K562 (cell line): Measurements from ENCODE around the gene USB1. TPM values are rescaled to one million over a fixed set of nuclear protein-coding genes. Genes with fewer than 3 reads are reported as not detected.

Experiments used
- CBFB ChIP-seq: sonication (generic); formaldehyde crosslinking; IDR thresholded peaks from 2 replicates; pipeline ENCODE4 v1.4.0; 2020; ENCODE audit warnings: mild to moderate bottlenecking, missing genetic modification reagents
- CHD4 ChIP-seq: fragments of 200-600 bp; sonication (generic); IDR thresholded peaks from 3 replicates; pipeline ENCODE4 v1.6.1; 2012; ENCODE audit warnings: low read depth, mild to moderate bottlenecking, mixed read lengths, low read length, inconsistent platforms; ENCODE audit not compliant: insufficient read depth, insufficient replicate concordance, poor library complexity, severe bottlenecking
- CTCFL ChIP-seq: IDR thresholded peaks from 2 replicates; pipeline ENCODE4 v1.6.1; 2011; ENCODE audit warnings: borderline replicate concordance, low read depth, mild to moderate bottlenecking, moderate library complexity, low read length; ENCODE audit not compliant: insufficient read depth, poor library complexity, severe bottlenecking
- ESRRA ChIP-seq: fragments of 450-650 bp; IDR thresholded peaks from 2 replicates; pipeline ENCODE4 v1.6.1; 2014; ENCODE audit warnings: low read depth, mild to moderate bottlenecking, moderate library complexity, borderline replicate concordance
- HMGN3 ChIP-seq: IDR thresholded peaks from 2 replicates; pipeline ENCODE4 v1.6.1; 2011; ENCODE audit warnings: borderline replicate concordance, low read depth, mild to moderate bottlenecking, mixed read lengths, low read length; ENCODE audit not compliant: insufficient read length; ENCODE audit errors: extremely low read depth
- HNRNPL ChIP-seq: fragments of 200-400 bp; formaldehyde crosslinking; IDR thresholded peaks from 2 replicates; pipeline ENCODE4 v1.6.1; 2017; ENCODE audit warnings: low read depth, mild to moderate bottlenecking, low read length
- LCOR ChIP-seq: sonication (generic); formaldehyde crosslinking; IDR thresholded peaks from 2 replicates; pipeline ENCODE4 v1.8.0; 2022; ENCODE audit warnings: mild to moderate bottlenecking, missing genetic modification reagents
- MAZ ChIP-seq, 2 experiments: fragments of 450-650 bp in 1 of 2; sonication (generic) in 1 of 2; formaldehyde crosslinking; IDR thresholded peaks in 1 of 2; conservative IDR thresholded peaks in 1 of 2; 2 replicates each; pipeline versions ENCODE4 v1.4.0 to v1.5.0; 2020; ENCODE audit warnings: mild to moderate bottlenecking in 1 of 2, missing genetic modification reagents in 1 of 2
- MNT ChIP-seq, 2 experiments: fragments of 450-650 bp; conservative IDR thresholded peaks; 2 replicates each; pipeline ENCODE4 v1.6.1; 2017; ENCODE audit warnings: mild to moderate bottlenecking in 2 of 2, moderate library complexity in 2 of 2
- MYBL2 ChIP-seq, 2 experiments: fragments of 450-650 bp in 1 of 2; sonication (generic) in 1 of 2; formaldehyde crosslinking in 1 of 2; IDR thresholded peaks; 2 replicates each; pipeline versions ENCODE4 v1.6.1 to v1.8.1; 2017 to 2022; ENCODE audit warnings: borderline replicate concordance in 1 of 2, inconsistent platforms in 1 of 2, low read depth in 1 of 2, mild to moderate bottlenecking in 1 of 2, missing genetic modification reagents in 1 of 2, moderate library complexity in 1 of 2
- NBN ChIP-seq: fragments of 450-650 bp; IDR thresholded peaks from 2 replicates; pipeline ENCODE4 v1.6.1; 2016; ENCODE audit warnings: low read depth, mild to moderate bottlenecking
- PRPF4 ChIP-seq: fragments of 200-400 bp; formaldehyde crosslinking; IDR thresholded peaks from one replicate; pipeline ENCODE4 v1.6.1; 2017; ENCODE audit warnings: low read length, low read depth, mild to moderate bottlenecking; ENCODE audit not compliant: insufficient read depth, poor library complexity, severe bottlenecking
- RFX7 ChIP-seq: fragments of 250-450 bp; sonication (Bioruptor Pico); IDR thresholded peaks from 2 replicates; pipeline ENCODE4 v1.5.1; 2021; ENCODE audit warnings: mild to moderate bottlenecking
- TAF1 ChIP-seq: IDR thresholded peaks from 2 replicates; pipeline ENCODE4 v1.6.1; 2011; ENCODE audit warnings: mild to moderate bottlenecking, low read length, moderate library complexity; ENCODE audit not compliant: insufficient read depth, control insufficient read depth, severe bottlenecking; ENCODE audit errors: extremely low read depth
- TBP ChIP-seq: optimal IDR thresholded peaks from 2 replicates; pipeline ENCODE3; 2011; ENCODE audit warnings: low read depth, low read length, improper control_type of control experiment
- TRIM28 ChIP-seq: fragments of 450-650 bp; IDR thresholded peaks from 2 replicates; pipeline ENCODE4 v1.6.1; 2017
- ZBED1 ChIP-seq: IDR thresholded peaks from 2 replicates; pipeline ENCODE4 v1.6.1; 2014
- ZFX ChIP-seq: sonication (generic); formaldehyde crosslinking; IDR thresholded peaks from 2 replicates; pipeline ENCODE4 v1.8.0; 2022; ENCODE audit warnings: mild to moderate bottlenecking, missing genetic modification reagents, moderate library complexity
- ZNF124 ChIP-seq: sonication (generic); formaldehyde crosslinking; IDR thresholded peaks from 2 replicates; pipeline ENCODE4 v1.8.1; 2022; ENCODE audit warnings: missing genetic modification reagents
- ZNF133 ChIP-seq: fragments of 250-450 bp; sonication (Bioruptor Pico); IDR thresholded peaks from 2 replicates; pipeline ENCODE4 v1.4.0; 2020; ENCODE audit warnings: mild to moderate bottlenecking
- ZNF232 ChIP-seq: sonication (generic); formaldehyde crosslinking; IDR thresholded peaks from 2 replicates; pipeline ENCODE4 v1.8.0; 2022; ENCODE audit warnings: mild to moderate bottlenecking, missing genetic modification reagents
- polyA plus RNA-seq, 8 experiments: library from polyadenylated mRNA; depleted of rRNA in 4 of 8; stranded (reverse) in 5 of 8; unstranded in 3 of 8; fragments of >200 nt; fragmentation: Nextera tagmentation in 2 of 8; fragmentation: Illumina TruSeq in 1 of 8; extraction: Ambion mirVana in 2 of 8; extraction: Trizol in 1 of 8; gene quantifications; 2 replicates each; pipeline versions ENCODE4 v1.2.1 to v1.2.3, GENCODE V29; 2011 to 2014; ENCODE audit warnings: inconsistent platforms in 1 of 8, missing spikeins in 1 of 8
- total RNA-seq, 7 experiments: library from RNA; depleted of rRNA in 6 of 7; stranded (reverse); fragments of >200 nt in 6 of 7; fragmentation: Illumina TruSeq in 2 of 7; extraction: Trizol in 2 of 7; gene quantifications; 2 replicates each; pipeline versions ENCODE4 v1.2.1 to v1.2.3, GENCODE V29; 2011 to 2021; ENCODE audit warnings: low replicate concordance in 1 of 7
- TF ChIP-seq, protein P1 (sequence below): fragments of 450-650 bp; IDR thresholded peaks from 2 replicates; pipeline ENCODE4 v1.6.1; 2017; ENCODE audit warnings: mild to moderate bottlenecking, moderate library complexity

The USB1 gene
- total and polyA plus RNA-seq, 9 of the 15 experiments (the other 6 are each of a cell fraction or from before 2014, with no cell fraction given): 11.6 to 73.6 (median 19.4) TPM

DNA sequence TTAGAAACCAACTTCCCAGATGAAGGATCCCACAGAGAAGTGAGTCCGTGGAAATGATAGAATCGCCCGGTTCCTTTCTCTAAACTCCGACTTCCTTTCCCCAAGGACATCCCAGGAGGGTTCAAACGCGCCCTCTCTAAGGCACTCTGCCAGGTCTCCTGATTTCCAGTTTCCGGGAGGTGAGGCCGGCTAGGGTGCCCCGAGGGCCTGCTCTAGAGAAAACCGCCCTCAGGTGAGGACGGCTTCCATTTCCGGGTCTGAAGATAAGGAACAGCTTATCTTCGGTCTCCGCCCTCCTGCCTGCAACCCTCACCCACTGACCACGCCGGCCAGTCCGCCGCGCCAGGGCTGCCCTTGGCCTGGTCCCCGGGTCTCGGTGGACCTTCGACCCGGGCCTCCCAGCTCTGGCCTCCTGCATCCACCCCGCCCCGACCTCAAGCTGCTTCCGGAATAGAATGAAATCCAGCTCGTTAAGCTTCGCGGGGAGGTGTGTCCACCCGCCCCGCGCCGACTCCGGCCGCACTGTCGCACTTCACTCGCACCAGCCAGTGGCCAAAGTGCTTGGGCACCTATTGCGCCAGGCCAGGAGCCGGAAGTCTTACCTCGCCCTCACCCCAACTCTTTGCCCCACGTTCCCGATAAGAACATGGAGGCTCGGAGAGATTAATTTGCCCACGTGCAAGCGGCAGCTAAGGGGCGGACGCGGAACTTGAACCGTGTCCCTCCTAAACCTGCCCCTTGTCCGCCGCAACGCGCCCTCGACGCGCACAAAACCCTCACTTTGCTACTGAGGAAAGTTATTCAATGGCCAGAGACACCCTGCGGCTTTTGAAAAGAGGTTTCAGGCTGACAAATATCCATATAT, 23.5 kb downstream of the USB1 start (continued):
- TF ChIP-seq ZFX (CRISPR knock-in tag): peak; percentile 76
- peak; percentile 55; the same call in 1 of the 2 replicates for TF ChIP-seq LCOR (CRISPR knock-in tag)
- TF ChIP-seq RFX7 (CRISPR knock-in tag): no peak
- TF ChIP-seq NBN: no peak
- no peak for TF ChIP-seq TRIM28
- TF ChIP-seq ZNF124 (CRISPR knock-in tag): no peak
- no peak for TF ChIP-seq ESRRA
- no peak for TF ChIP-seq ZNF232
- no peak for TF ChIP-seq CHD4
- TF ChIP-seq CBFB (CRISPR knock-in tag): no peak
- no peak for TF ChIP-seq CTCFL
- TF ChIP-seq TAF1: no peak
- TF ChIP-seq TBP: peak; percentile 12
- TF ChIP-seq ZBED1: 0 out of 2 replicates have a peak, but pooled peaks have one; percentile 11
- 0 out of 4 replicates have a peak, but pooled peaks of 1 of the 2 experiments have one; percentile 17 for TF ChIP-seq MAZ (CRISPR knock-in tag; conservative IDR thresholded peaks at IDR 0.05 in 1 of 2, IDR thresholded peaks at IDR 0.05 in 1 of 2)
- TF ChIP-seq HNRNPL: 0 out of 2 replicates have a peak, but pooled peaks have one; percentile 30
- no peak for TF ChIP-seq HMGN3
- no peak for TF ChIP-seq MYBL2 (IDR thresholded peaks at IDR 0.05; ENCODE audit: low read depth)
- TF ChIP-seq MYBL2 (CRISPR knock-in tag; IDR thresholded peaks at IDR 0.05; ENCODE audit: borderline replicate concordance): no peak
- TF ChIP-seq MNT (conservative IDR thresholded peaks at IDR 0.05): peak in 1 of 2 experiments; percentile 50; a peak in 2 of 4 replicates
- TF ChIP-seq PRPF4: no peak
- TF ChIP-seq ZNF133: no peak
- TF ChIP-seq, protein P1, sequence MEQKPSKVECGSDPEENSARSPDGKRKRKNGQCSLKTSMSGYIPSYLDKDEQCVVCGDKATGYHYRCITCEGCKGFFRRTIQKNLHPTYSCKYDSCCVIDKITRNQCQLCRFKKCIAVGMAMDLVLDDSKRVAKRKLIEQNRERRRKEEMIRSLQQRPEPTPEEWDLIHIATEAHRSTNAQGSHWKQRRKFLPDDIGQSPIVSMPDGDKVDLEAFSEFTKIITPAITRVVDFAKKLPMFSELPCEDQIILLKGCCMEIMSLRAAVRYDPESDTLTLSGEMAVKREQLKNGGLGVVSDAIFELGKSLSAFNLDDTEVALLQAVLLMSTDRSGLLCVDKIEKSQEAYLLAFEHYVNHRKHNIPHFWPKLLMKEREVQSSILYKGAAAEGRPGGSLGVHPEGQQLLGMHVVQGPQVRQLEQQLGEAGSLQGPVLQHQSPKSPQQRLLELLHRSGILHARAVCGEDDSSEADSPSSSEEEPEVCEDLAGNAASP: no peak
